Measurements from ENCODE around the gene SLC35G6.
"Not testable (repeated sequence)": the region's sequence is repeated elsewhere in the genome, so short reads cannot be mapped to it uniquely, and the experiment has no call there.

Gene SLC35G6

DNA sequence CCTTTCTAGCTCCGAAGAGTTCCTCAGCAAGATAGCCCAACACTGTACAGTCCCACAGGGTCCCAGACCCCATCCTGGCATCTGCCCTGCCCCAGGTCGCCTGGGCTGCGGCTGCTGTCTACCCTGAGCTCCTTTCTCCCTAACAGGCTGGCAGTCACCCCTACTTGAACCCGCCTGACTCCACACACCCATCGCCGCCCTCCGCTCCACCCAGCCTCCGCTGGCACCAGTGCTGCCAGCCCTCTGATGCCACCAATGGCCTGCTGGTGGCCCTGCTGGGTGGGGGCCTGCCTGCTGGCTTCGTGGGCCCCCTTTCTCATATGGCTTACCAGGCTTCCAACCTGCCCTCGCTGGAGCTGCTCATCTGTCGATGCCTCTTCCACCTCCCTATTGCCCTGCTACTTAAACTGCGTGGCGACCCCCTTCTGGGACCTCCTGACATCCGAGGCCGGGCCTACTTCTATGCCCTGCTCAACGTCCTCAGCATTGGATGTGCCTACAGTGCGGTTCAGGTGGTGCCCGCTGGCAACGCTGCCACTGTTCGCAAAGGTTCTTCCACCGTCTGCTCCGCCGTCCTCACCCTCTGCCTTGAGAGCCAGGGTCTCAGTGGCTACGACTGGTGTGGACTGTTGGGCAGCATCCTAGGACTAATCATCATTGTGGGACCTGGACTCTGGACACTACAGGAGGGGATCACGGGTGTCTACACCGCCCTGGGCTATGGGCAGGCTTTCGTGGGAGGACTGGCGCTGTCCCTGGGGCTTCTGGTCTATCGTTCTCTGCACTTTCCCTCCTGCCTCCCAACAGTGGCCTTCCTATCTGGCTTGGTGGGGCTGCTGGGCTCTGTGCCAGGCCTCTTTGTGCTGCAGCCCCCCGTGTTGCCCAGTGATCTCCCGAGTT, 846 bp downstream of the SLC35G6 start:
- H3K27me3 Mint-ChIP-seq, H3K36me3 Mint-ChIP-seq, H3K9me3 Mint-ChIP-seq, ATAC-seq: not testable (repeated sequence)
- H3K4me3 Mint-ChIP-seq = peak overlapping the region; percentile 99
- H3K27ac Mint-ChIP-seq = peak overlapping the region; percentile 100
- peaks cover 73% of the 10 kb centered on the region for H3K4me1 Mint-ChIP-seq

GRCh38 chr17:7482742-7483088, 1.5 kb downstream of the SLC35G6 start:
- Mint-ChIP-seq H3K4me1 (peaks cover 73% of the 10 kb centered on the region), H3K4me3 (peak overlapping the region; percentile 99), H3K27ac (peak overlapping the region; percentile 100)
- not testable (repeated sequence) for H3K9me3 Mint-ChIP-seq, H3K27me3 Mint-ChIP-seq, ATAC-seq, H3K36me3 Mint-ChIP-seq

- ATAC-seq = peak; percentile 81
- H3K27me3 Mint-ChIP-seq = no peaks in the 10 kb centered on the region
- H3K36me3 Mint-ChIP-seq = no peaks in the 10 kb centered on the region
- H3K4me3 Mint-ChIP-seq = peak overlapping the region; percentile 99
- H3K27ac Mint-ChIP-seq = peak overlapping the region; percentile 100
- no peaks in the 10 kb centered on the region for H3K9me3 Mint-ChIP-seq
- H3K4me1 Mint-ChIP-seq = peaks cover 71% of the 10 kb centered on the region
Measured at GRCh38 chr17:7483255-7484066, 2.2 kb downstream of the SLC35G6 start.

DNA sequence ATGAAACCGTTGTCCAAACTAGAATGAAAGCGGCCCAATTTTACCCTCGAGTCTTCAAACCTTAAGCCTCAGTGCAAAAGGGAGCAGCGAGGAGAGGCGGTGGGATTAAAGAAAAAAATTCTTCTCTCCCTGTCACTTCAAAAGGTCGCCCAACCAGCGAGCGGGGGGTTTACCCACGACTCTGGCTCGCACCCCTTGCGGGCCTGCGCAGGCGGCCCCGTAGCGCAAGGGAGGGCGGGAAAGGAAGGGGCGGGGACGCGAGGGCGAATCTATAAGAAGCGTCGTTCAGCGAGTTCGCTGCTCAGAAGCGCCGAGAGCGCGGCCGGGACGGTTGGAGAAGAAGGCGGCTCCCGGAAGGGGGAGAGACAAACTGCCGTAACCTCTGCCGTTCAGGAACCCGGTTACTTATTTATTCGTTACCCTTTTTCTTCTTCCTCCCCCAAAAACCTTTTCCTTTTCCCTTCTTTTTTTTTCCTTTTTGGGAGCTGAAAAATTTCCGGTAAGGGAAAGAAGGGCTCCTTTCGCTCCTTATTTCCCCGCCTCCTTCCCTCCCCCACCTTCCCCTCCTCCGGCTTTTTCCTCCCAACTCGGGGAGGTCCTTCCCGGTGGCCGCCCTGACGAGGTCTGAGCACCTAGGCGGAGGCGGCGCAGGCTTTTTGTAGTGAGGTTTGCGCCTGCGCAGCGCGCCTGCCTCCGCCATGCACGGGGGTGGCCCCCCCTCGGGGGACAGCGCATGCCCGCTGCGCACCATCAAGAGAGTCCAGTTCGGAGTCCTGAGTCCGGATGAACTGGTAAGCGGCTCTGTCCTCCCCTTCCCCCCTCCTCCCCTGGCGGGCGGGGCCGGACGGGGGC, 3.0 kb downstream of the SLC35G6 start, which contains the start of gene POLR2A:
POLR2A (plus strand) TSS at position 300 of the 852 bp plus-strand sequence.
- peaks cover 7% of the 10 kb centered on the region for H3K36me3 Mint-ChIP-seq
- H3K4me1 Mint-ChIP-seq = peaks cover 74% of the 10 kb centered on the region
- H3K27me3 Mint-ChIP-seq = no peaks in the 10 kb centered on the region
- peak; percentile 84 for ATAC-seq
- no peaks in the 10 kb centered on the region for H3K9me3 Mint-ChIP-seq
- H3K4me3 Mint-ChIP-seq = peak within 1 kb of the TSS; percentile 99
- H3K27ac Mint-ChIP-seq = peak within 1 kb of the TSS; percentile 100

- Mint-ChIP-seq H3K4me1 (peaks cover 79% of the 10 kb centered on the region), H3K9me3 (no peaks in the 10 kb centered on the region), H3K36me3 (peaks cover 9% of the 10 kb centered on the region), H3K27me3 (no peaks in the 10 kb centered on the region), H3K27ac (peak overlapping the region; percentile 100), H3K4me3 (peak overlapping the region; percentile 99)
- no peak for ATAC-seq
Measured at GRCh38 chr17:7484919-7485377, 3.7 kb downstream of the SLC35G6 start.

- Mint-ChIP-seq H3K27me3 (no peaks in the 10 kb centered on the region), H3K4me3 (peak overlapping the region; percentile 76), H3K36me3 (peaks cover 14% of the 10 kb centered on the region), H3K4me1 (peaks cover 82% of the 10 kb centered on the region), H3K9me3 (no peaks in the 10 kb centered on the region), H3K27ac (peak overlapping the region; percentile 100)
- ATAC-seq = no peak
Measured at GRCh38 chr17:7486181-7486580, 4.9 kb downstream of the SLC35G6 start.

- H3K27me3 Mint-ChIP-seq = no peaks in the 10 kb centered on the region
- peaks cover 36% of the 10 kb centered on the region for H3K36me3 Mint-ChIP-seq
- no peak overlapping the region for H3K4me3 Mint-ChIP-seq
- no peaks in the 10 kb centered on the region for H3K9me3 Mint-ChIP-seq
- H3K27ac Mint-ChIP-seq = peak overlapping the region; percentile 15
- peaks cover 81% of the 10 kb centered on the region for H3K4me1 Mint-ChIP-seq
- ATAC-seq = no peak
Measured at GRCh38 chr17:7490144-7490543, 8.9 kb downstream of the SLC35G6 start.

DNA sequence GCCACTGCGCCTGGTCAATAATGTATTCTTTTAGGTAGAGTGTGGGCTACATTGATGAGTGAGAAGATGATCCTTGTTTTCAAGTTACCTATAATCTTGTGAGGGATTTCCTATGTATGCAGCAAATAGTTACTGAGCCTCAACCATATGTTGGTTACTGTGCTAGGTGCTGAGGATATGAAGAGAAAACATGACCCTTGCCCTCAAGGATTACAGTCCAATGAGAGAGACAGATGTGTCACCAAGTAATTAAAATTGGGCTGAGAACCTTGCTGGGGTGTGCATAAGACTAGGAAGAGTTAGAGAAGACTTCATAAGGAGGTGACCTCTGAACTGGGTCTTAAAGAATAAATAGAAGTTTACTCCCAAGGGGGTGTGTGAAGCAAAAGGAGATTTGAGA, 10.3 kb downstream of the SLC35G6 start:
- Mint-ChIP-seq H3K4me3 (no peak overlapping the region), H3K36me3 (peaks cover 50% of the 10 kb centered on the region), H3K4me1 (peaks cover 69% of the 10 kb centered on the region), H3K27ac (peak overlapping the region; percentile 40), H3K9me3 (no peaks in the 10 kb centered on the region), H3K27me3 (no peaks in the 10 kb centered on the region)
- no peak for ATAC-seq

GRCh38 chr17:7493941-7494340, 12.7 kb downstream of the SLC35G6 start:
- H3K36me3 Mint-ChIP-seq = peaks cover 59% of the 10 kb centered on the region
- peaks cover 50% of the 10 kb centered on the region for H3K4me1 Mint-ChIP-seq

GRCh38 chr17:7495906-7496434, 14.7 kb downstream of the SLC35G6 start:
- Mint-ChIP-seq H3K27me3 (no peaks in the 10 kb centered on the region), H3K4me3 (no peak overlapping the region), H3K27ac (no peak overlapping the region), H3K9me3 (no peaks in the 10 kb centered on the region), H3K36me3 (peaks cover 62% of the 10 kb centered on the region), H3K4me1 (peaks cover 31% of the 10 kb centered on the region)
- ATAC-seq = no peak

More at GRCh38 chr17:7493941-7494340, 12.7 kb downstream of the SLC35G6 start:
- Mint-ChIP-seq H3K27me3 (no peaks in the 10 kb centered on the region), H3K4me3 (no peak overlapping the region), H3K9me3 (no peaks in the 10 kb centered on the region), H3K27ac (no peak overlapping the region)
- ATAC-seq = no peak

DNA sequence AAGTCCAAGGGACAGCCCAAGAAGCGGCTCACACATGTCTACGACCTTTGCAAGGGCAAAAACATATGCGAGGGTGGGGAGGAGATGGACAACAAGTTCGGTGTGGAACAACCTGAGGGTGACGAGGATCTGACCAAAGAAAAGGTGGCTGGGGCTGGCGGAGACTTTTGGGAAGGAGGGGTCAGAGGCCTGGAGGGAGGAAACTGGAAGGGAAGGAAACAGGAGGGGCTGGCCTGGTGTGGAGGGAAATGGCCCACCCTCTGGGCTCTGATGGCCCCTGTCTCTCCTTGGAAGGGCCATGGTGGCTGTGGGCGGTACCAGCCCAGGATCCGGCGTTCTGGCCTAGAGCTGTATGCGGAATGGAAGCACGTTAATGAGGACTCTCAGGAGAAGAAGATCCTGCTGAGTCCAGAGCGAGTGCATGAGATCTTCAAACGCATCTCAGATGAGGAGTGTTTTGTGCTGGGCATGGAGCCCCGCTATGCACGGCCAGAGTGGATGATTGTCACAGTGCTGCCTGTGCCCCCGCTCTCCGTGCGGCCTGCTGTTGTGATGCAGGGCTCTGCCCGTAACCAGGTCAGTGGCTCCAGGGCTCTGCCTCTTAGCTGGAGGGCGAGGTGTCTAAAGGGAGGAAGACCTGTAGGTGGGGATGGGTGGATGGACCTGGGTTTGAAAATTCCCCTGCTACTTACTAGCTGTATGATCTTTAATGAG, 15.4 kb downstream of the SLC35G6 start:
- Mint-ChIP-seq H3K4me1 (peaks cover 27% of the 10 kb centered on the region), H3K9me3 (no peaks in the 10 kb centered on the region), H3K27me3 (no peaks in the 10 kb centered on the region), H3K4me3 (no peak overlapping the region), H3K36me3 (peaks cover 64% of the 10 kb centered on the region), H3K27ac (no peak overlapping the region)
- ATAC-seq = no peak

- ATAC-seq = no peak
- Mint-ChIP-seq H3K36me3 (peaks cover 69% of the 10 kb centered on the region), H3K27ac (no peak overlapping the region), H3K9me3 (no peaks in the 10 kb centered on the region), H3K4me1 (peaks cover 22% of the 10 kb centered on the region), H3K4me3 (no peak overlapping the region), H3K27me3 (no peaks in the 10 kb centered on the region)
Measured at GRCh38 chr17:7497228-7497627, 16.0 kb downstream of the SLC35G6 start.

- no peak for ATAC-seq
- H3K27ac Mint-ChIP-seq = no peak overlapping the region
- H3K4me1 Mint-ChIP-seq = peaks cover 22% of the 10 kb centered on the region
- H3K4me3 Mint-ChIP-seq = no peak overlapping the region
- no peaks in the 10 kb centered on the region for H3K9me3 Mint-ChIP-seq
- no peaks in the 10 kb centered on the region for H3K27me3 Mint-ChIP-seq
- peaks cover 73% of the 10 kb centered on the region for H3K36me3 Mint-ChIP-seq
Measured at GRCh38 chr17:7497636-7498035, 16.4 kb downstream of the SLC35G6 start.

DNA sequence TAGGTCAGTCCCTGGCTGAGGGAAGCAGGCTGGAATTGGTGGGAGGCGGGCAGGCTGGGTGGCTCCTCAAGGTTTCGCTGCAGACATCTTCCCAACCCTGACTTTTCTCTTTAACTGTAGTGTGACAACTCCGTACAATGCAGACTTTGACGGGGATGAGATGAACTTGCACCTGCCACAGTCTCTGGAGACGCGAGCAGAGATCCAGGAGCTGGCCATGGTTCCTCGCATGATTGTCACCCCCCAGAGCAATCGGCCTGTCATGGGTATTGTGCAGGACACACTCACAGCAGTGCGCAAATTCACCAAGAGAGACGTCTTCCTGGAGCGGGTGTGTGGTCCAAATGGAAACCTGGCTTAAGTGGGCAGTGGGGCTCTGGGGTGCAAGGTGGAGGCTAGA, 17.9 kb downstream of the SLC35G6 start:
- Mint-ChIP-seq H3K4me1 (peaks cover 6% of the 10 kb centered on the region), H3K27ac (no peak overlapping the region), H3K36me3 (peaks cover 76% of the 10 kb centered on the region), H3K27me3 (no peaks in the 10 kb centered on the region), H3K9me3 (no peaks in the 10 kb centered on the region), H3K4me3 (no peak overlapping the region)
- no peak for ATAC-seq

Measured in stimulated activated memory B cell treated with anti-CD40 and anti-IgM and Interleukin-4, amounts not matched to agents 10 μg/mL and 1 μg/mL and 100 μg/mL, for 72 hours (primary cell).